ENCODE data around the gene PDSS2. TPM values are rescaled to one million over a fixed set of nuclear protein-coding genes. Genes with fewer than 3 reads are reported as not detected.
A peak's percentile ranks its signal among the peaks of the same experiment; 100 is the strongest.

PDSS2 gene
- polyA plus RNA-seq, 3 donors = 15.6 to 17.0 (median 16.4) TPM

- DNase-seq = peak; percentile 54
These were observed 35.8 kb downstream of the PDSS2 start for GRCh38 chr6:107423474-107423990.

GRCh38 chr6:107421696-107422256 is 37.6 kb downstream of the PDSS2 start:
- DNase-seq = no peak

- DNase-seq = peak; percentile 15
These were observed 39.6 kb downstream of the PDSS2 start for GRCh38 chr6:107419733-107420132.

GRCh38 chr6:107418118-107418517 is 41.2 kb downstream of the PDSS2 start:
- DNase-seq = no peak

- DNase-seq = no peak
These were observed 43.2 kb downstream of the PDSS2 start for GRCh38 chr6:107416145-107416544.

GRCh38 chr6:107413966-107414645 is 45.3 kb downstream of the PDSS2 start:
- no peak for DNase-seq

GRCh38 chr6:107411161-107411560 is 48.2 kb downstream of the PDSS2 start:
- no peak for DNase-seq

- DNase-seq = no peak
These were observed 49.4 kb downstream of the PDSS2 start for GRCh38 chr6:107409942-107410341.

- no peak for DNase-seq
These were observed 50.6 kb downstream of the PDSS2 start for GRCh38 chr6:107408714-107409113.

GRCh38 chr6:107405002-107405401 is 54.4 kb downstream of the PDSS2 start:
- no peak for DNase-seq

- DNase-seq = no peak
These were observed 56.8 kb downstream of the PDSS2 start for GRCh38 chr6:107402533-107402932.

- no peak for DNase-seq
These were observed 57.8 kb downstream of the PDSS2 start for GRCh38 chr6:107401573-107401972.

GRCh38 chr6:107400616-107401147 is 58.7 kb downstream of the PDSS2 start:
- DNase-seq = no peak

GRCh38 chr6:107399935-107400334 is 59.4 kb downstream of the PDSS2 start:
- DNase-seq = no peak

GRCh38 chr6:107398001-107398400 is 61.4 kb downstream of the PDSS2 start:
- DNase-seq = no peak

GRCh38 chr6:107396211-107396610 is 63.2 kb downstream of the PDSS2 start:
- DNase-seq = no peak

- no peak for DNase-seq
These were observed 67.3 kb downstream of the PDSS2 start for GRCh38 chr6:107392069-107392468.

GRCh38 chr6:107390685-107391435 is 68.5 kb downstream of the PDSS2 start:
- no peak for DNase-seq

- no peak for DNase-seq
These were observed 69.3 kb downstream of the PDSS2 start for GRCh38 chr6:107390056-107390455.

GRCh38 chr6:107386904-107387303 is 72.5 kb downstream of the PDSS2 start:
- DNase-seq = no peak

GRCh38 chr6:107386340-107386739 is 73.0 kb downstream of the PDSS2 start:
- DNase-seq = no peak

GRCh38 chr6:107383705-107384104 is 75.7 kb downstream of the PDSS2 start:
- no peak for DNase-seq

- DNase-seq = no peak
These were observed 85.1 kb downstream of the PDSS2 start for GRCh38 chr6:107374264-107374663.
